22Rv1 (cell line): ENCODE data around the gene ZBTB34.

ENCODE experiments used
- ZFX ChIP-seq: fragments of 450-650 bp; IDR thresholded peaks from 2 replicates; pipeline ENCODE4 v1.6.1; 2017; ENCODE audit warnings: antibody characterized with exemption, borderline replicate concordance
- TF ChIP-seq, protein P1 (sequence below): fragments of 450-650 bp; IDR thresholded peaks from 2 replicates; pipeline ENCODE4 v1.5.1; 2017; ENCODE audit warnings: mild to moderate bottlenecking

DNA sequence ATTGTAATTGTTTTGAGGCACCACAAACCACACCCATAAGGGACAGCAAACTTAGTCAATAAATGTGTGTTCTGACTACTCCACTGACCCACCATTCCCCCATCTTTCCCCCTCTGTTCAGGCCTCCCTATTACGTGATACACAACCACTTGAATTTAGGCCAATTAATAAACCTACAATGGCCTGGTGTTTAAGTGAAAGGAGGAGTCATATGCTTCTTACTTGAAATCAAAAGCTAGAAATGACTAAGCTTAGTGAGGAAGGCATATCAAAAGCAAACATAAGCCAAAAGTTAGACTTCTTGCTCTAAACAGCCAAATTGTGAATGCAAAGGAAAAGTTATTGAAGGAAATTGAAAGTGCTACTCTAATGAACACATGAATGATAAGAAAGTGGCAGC, 41.0 kb upstream of the ZBTB34 start:
- TF ChIP-seq, protein P1, sequence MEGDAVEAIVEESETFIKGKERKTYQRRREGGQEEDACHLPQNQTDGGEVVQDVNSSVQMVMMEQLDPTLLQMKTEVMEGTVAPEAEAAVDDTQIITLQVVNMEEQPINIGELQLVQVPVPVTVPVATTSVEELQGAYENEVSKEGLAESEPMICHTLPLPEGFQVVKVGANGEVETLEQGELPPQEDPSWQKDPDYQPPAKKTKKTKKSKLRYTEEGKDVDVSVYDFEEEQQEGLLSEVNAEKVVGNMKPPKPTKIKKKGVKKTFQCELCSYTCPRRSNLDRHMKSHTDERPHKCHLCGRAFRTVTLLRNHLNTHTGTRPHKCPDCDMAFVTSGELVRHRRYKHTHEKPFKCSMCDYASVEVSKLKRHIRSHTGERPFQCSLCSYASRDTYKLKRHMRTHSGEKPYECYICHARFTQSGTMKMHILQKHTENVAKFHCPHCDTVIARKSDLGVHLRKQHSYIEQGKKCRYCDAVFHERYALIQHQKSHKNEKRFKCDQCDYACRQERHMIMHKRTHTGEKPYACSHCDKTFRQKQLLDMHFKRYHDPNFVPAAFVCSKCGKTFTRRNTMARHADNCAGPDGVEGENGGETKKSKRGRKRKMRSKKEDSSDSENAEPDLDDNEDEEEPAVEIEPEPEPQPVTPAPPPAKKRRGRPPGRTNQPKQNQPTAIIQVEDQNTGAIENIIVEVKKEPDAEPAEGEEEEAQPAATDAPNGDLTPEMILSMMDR, result no peak
- TF ChIP-seq ZFX, result no peak
